Body of pancreas (tissue), 4 donors: ENCODE data around the gene PHYKPL. TPM values are rescaled to one million over a fixed set of nuclear protein-coding genes. Genes with fewer than 3 reads are reported as not detected.
A peak's percentile ranks its signal among the peaks of the same experiment; 100 is the strongest.
"Not testable (repeated sequence)": the region's sequence is repeated elsewhere in the genome, so short reads cannot be mapped to it uniquely, and the experiment has no call there.

Experiments
- ATAC-seq: fragments of 150-250 bp; one replicate; pipeline ENCODE4 v1.9.1; 2016
- DNase-seq, 4 donors: peaks; one replicate each; pipeline ENCODE4 v3.0.0-alpha.2; 2019
- H3K27ac ChIP-seq, 4 donors: fragments of 200-600 bp; sonication (generic); 1 replicate in 3 of 4; 2 replicates in 1 of 4; pipeline versions ENCODE4 v1.5.1 to v1.6.1; 2016 to 2019; ENCODE audit warnings: mild to moderate bottlenecking in 1 of 4, mixed read lengths in 1 of 4, moderate library complexity in 1 of 4
- H3K27me3 ChIP-seq, 2 donors: fragments of 200-600 bp; sonication (generic); one replicate each; pipeline ENCODE4 v1.6.0; 2016; ENCODE audit warnings: mild to moderate bottlenecking in 1 of 2
- H3K36me3 ChIP-seq, 2 donors: fragments of 200-600 bp; sonication (generic); replicated peaks in 1 of 2; 2 replicates each; pipeline ENCODE4 v1.5.1; 2016; ENCODE audit warnings: low read depth in 2 of 2; ENCODE audit not compliant: insufficient read depth in 1 of 2
- H3K4me1 ChIP-seq: fragments of 200-600 bp; sonication (generic); one replicate; pipeline ENCODE4 v1.6.0; 2016
- H3K4me3 ChIP-seq, 2 donors: fragments of 200-600 bp; sonication (generic); 1 replicate in 1 of 2; 2 replicates in 1 of 2; pipeline ENCODE4 v1.5.1; 2016 to 2019
- H3K9me3 ChIP-seq, 3 donors: fragments of 200-600 bp; sonication (generic); 1 replicate in 2 of 3; 2 replicates in 1 of 3; pipeline ENCODE4 v1.5.1; 2016
- CTCF ChIP-seq, 7 experiments: fragments of 450-650 bp in 4 of 7; fragments of 200-600 bp in 3 of 7; sonication (generic) in 3 of 7; IDR thresholded peaks; one replicate each; pipeline ENCODE4 v1.5.1; 2016 to 2019; ENCODE audit warnings: antibody characterized with exemption in 7 of 7
- POLR2A ChIP-seq, 3 donors: fragments of 450-650 bp; IDR thresholded peaks; one replicate each; pipeline ENCODE4 v1.6.1; 2016; ENCODE audit warnings: antibody characterized with exemption in 3 of 3, mild to moderate bottlenecking in 2 of 3
- WGBS, 2 donors: methylation state at CpG; one replicate each; pipeline ENCODE4 v1.1.5; 2017; 5-methylcytosine and 5-hydroxymethylcytosine counted together
- intact Hi-C: fragments of 100-400 bp; cut with DNase I; formaldehyde crosslinking; loops from one replicate; pipeline ENCODE4 v1.15.1; 2023
- total RNA-seq, 2 donors: library from RNA; depleted of rRNA; stranded (reverse); fragments of >200 nt; gene quantifications; one replicate each; pipeline ENCODE4 v1.1.0, GENCODE V29; 2016

PHYKPL gene
- total RNA-seq, 2 donors from 2014 or later, result 47.0 to 76.5 TPM

GRCh38 chr5:178241231-178241663 is 8.6 kb upstream of the PHYKPL start:
- Histone ChIP-seq H3K4me1 (peaks cover 18% of the 10 kb centered on the region), H3K4me3 (no peak overlapping the region), H3K36me3 (no peaks in the 10 kb centered on the region), H3K9me3 (no peaks in the 10 kb centered on the region), H3K27me3 (peaks cover 0 to 3% of the 10 kb centered on the region in 2 donors), H3K27ac (no peak overlapping the region)
- DNase-seq (peak in 1 of 4 donors; percentile 40), ATAC-seq (no peak)
- intact Hi-C loops, result no loop called here
- no peak for TF ChIP-seq CTCF (IDR thresholded peaks at IDR 0.05)
- TF ChIP-seq POLR2A (IDR thresholded peaks at IDR 0.05), result no peak
- WGBS, 2 donors, result 41 to 65% methylated on average over 7 to 8 of the region's 8 CpGs

GRCh38 chr5:178240766-178241165 is 8.2 kb upstream of the PHYKPL start:
- H3K27ac ChIP-seq, result peak overlapping the region in 1 of 4 donors; percentile 5
- no peak for DNase-seq
- intact Hi-C loops, result no loop called here

DNA sequence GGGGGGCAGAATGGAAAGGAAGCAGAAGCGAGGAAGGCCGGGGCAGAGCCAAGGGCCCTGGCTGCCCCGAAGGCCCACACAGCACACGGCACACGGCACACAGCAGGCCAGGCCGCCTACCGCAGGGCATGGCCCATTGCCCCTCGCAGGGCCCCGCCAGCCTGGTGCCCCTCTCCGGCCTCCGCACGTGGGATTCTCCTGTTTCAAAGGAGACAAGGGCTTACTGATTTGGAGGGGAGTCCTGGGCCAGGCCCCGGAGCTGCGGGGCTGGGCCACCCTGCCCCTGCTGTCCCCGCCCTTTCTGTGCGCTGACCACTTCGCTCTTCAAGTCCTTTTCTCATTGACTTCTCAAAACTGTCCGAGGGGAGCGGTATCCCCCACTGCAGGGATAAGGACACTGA is 7.7 kb upstream of the PHYKPL start:
- WGBS, 2 donors, result 63 to 86% methylated on average over 16 to 17 of the region's 19 CpGs
- TF ChIP-seq CTCF (IDR thresholded peaks at IDR 0.05), result no peak
- no peaks in the 10 kb centered on the region for H3K36me3 ChIP-seq
- H3K9me3 ChIP-seq, result no peaks in the 10 kb centered on the region
- H3K27me3 ChIP-seq, result no peaks in the 10 kb centered on the region
- no peak overlapping the region for H3K4me3 ChIP-seq
- no peak for ATAC-seq
- DNase-seq, result no peak
- intact Hi-C loops, result no loop called here
- peaks cover 20% of the 10 kb centered on the region for H3K4me1 ChIP-seq
- peak overlapping the region in 1 of 4 donors; percentile 5 for H3K27ac ChIP-seq

More at GRCh38 chr5:178240766-178241165, 8.2 kb upstream of the PHYKPL start:
- Histone ChIP-seq H3K36me3 (no peaks in the 10 kb centered on the region), H3K4me1 (peaks cover 20% of the 10 kb centered on the region), H3K9me3 (no peaks in the 10 kb centered on the region), H3K27me3 (no peaks in the 10 kb centered on the region), H3K4me3 (no peak overlapping the region)
- 60 to 80% methylated on average over 9 of the region's 9 CpGs for WGBS, 2 donors
- ATAC-seq, result no peak
- no peak for TF ChIP-seq CTCF (IDR thresholded peaks at IDR 0.05)
- TF ChIP-seq POLR2A (IDR thresholded peaks at IDR 0.05), result no peak

DNA sequence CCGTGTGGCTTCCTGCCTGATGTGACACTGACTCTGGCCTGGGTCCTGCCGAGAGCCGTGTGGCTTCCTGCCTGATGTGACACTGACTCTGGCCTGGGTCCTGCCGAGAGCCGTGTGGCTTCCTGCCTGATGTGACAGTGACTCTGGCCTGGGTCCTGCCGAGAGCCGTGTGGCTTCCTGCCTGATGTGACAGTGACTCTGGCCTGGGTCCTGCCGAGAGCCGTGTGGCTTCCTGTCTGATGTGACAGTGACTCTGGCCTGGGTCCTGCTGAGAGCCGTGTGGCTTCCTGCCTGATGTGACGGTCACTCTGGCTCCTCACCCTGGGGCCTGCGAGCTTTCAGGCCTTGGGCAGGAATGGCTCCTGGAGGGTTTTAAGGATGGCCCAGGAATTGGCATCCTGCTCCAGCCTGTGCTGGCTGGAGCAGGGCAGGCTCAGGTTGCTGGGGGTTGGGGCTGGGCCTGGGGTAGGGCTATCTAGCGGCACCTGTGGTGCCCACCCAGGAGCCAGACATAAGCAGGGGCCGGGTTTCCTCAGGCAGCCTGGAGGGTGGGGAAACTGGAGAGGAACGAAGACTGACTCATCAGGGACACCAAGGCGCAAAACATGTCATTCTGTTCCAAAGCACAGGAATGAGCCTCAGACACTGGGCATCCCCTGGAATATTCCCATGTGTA is 7.2 kb upstream of the PHYKPL start:
- H3K9me3 ChIP-seq, intact Hi-C loops, DNase-seq, H3K4me3 ChIP-seq, H3K36me3 ChIP-seq, ATAC-seq, H3K27me3 ChIP-seq: not testable (repeated sequence)
- Histone ChIP-seq H3K4me1 (peaks cover 20% of the 10 kb centered on the region), H3K27ac (peak overlapping the region in 1 of 4 donors; percentile 44)
- WGBS, 2 donors, result 65 to 76% methylated on average over 4 to 14 of the region's 16 CpGs

DNA sequence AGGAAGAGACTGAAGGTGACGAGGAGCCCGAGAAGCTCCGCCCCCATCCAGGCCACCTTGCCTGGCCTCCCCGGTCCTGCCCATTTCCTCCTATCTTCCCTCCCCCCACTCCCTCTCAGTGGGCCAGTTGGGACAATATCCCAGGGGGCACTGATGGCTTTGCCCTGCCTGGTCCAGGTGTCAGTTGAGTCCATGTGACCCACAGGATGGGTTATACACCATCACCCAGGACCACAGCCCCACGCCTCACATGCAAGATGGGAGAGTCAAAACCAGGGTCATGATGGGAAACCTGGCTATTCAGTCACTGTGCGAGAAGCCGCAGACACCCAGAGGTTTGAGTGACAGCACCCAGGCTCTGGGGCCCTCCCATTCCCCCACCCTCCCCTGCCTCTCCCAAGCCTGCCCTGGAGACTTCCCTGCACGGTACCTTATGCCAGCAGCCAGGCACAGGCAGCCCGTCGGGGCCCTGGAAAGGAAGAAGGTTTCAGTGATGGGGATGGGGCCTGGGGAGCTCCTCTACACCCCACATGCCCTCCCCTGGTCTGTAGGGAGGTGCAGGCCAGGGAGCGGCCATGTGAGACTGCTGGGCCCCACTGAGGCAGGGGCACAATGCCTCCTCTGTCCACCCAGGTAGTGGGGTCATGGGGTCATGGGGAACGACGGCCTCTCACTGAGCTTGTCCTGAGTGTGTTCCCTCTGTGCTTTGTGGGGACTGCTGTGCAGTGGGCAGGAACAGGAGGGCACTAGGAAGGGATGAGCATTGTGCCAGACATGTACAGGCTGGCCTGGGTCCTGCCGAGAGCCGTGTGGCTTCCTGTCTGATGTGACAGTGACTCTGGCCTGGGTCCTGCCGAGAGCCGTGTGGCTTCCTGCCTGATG is 6.3 kb upstream of the PHYKPL start:
- WGBS, 2 donors, result 58 to 88% methylated on average over 11 to 14 of the region's 17 CpGs
- Histone ChIP-seq H3K4me3 (no peak overlapping the region), H3K9me3 (no peaks in the 10 kb centered on the region), H3K27ac (peak overlapping the region in 2 of 4 donors; percentile 44), H3K4me1 (peaks cover 20% of the 10 kb centered on the region), H3K36me3 (no peaks in the 10 kb centered on the region), H3K27me3 (no peaks in the 10 kb centered on the region)
- intact Hi-C loops, result no loop called here
- TF ChIP-seq CTCF (IDR thresholded peaks at IDR 0.05) (no peak), POLR2A (IDR thresholded peaks at IDR 0.05) (no peak)
- DNase-seq (no peak), ATAC-seq (no peak)
